ENCODE results near the gene ANKAR.
"Not testable (repeated sequence)": the region's sequence is repeated elsewhere in the genome, so short reads cannot be mapped to it uniquely, and the experiment has no call there.

ANKAR gene

GRCh38 chr2:189660803-189661147 lies 13.7 kb upstream of the ANKAR start:
- no peak for DNase-seq

- peak; percentile 99 to 100 for DNase-seq
Measured at GRCh38 chr2:189661148-189661956, 13.1 kb upstream of the ANKAR start, which contains the start of gene ASNSD1. Gene ASNSD1, plus strand, starts transcription at chr2:189661459. Its CDS starts 4,674 bp downstream, at chr2:189666133.

GRCh38 chr2:189661957-189662321 lies 12.5 kb upstream of the ANKAR start:
- no peak for DNase-seq

- DNase-seq = no peak
Measured at GRCh38 chr2:189662669-189663226, 11.7 kb upstream of the ANKAR start.

GRCh38 chr2:189663319-189663718 lies 11.2 kb upstream of the ANKAR start:
- DNase-seq = not testable (repeated sequence)

GRCh38 chr2:189669913-189670312 lies 4.6 kb upstream of the ANKAR start:
- no peak for DNase-seq

- no peak for DNase-seq
Measured at GRCh38 chr2:189673661-189674373, 653 bp upstream of the ANKAR start.

- no peak for DNase-seq
Measured at GRCh38 chr2:189676471-189676870, 2.0 kb downstream of the ANKAR start.

GRCh38 chr2:189679226-189679625 lies 4.8 kb downstream of the ANKAR start:
- DNase-seq = peak in 1 of 2 experiments; percentile 4

GRCh38 chr2:189681203-189681602 lies 6.7 kb downstream of the ANKAR start:
- DNase-seq = peak in 1 of 2 experiments; percentile 9

- DNase-seq = no peak
Measured at GRCh38 chr2:189681903-189682302, 7.4 kb downstream of the ANKAR start.

GRCh38 chr2:189683348-189683747 lies 8.9 kb downstream of the ANKAR start:
- DNase-seq = no peak

GRCh38 chr2:189684811-189685210 lies 10.3 kb downstream of the ANKAR start:
- no peak for DNase-seq

- peak; percentile 51 to 57 for DNase-seq
Measured at GRCh38 chr2:189685540-189686229, 11.2 kb downstream of the ANKAR start.

- DNase-seq = not testable (repeated sequence)
Measured at GRCh38 chr2:189687796-189688195, 13.3 kb downstream of the ANKAR start.

GRCh38 chr2:189696223-189696622 lies 21.8 kb downstream of the ANKAR start:
- no peak for DNase-seq

- DNase-seq = peak; percentile 59 to 76
Measured at GRCh38 chr2:189698020-189698887, 23.8 kb downstream of the ANKAR start.

- DNase-seq = no peak
Measured at GRCh38 chr2:189700681-189701080, 26.2 kb downstream of the ANKAR start.

- peak in 1 of 2 experiments; percentile 8 for DNase-seq
Measured at GRCh38 chr2:189702071-189702470, 27.6 kb downstream of the ANKAR start.

GRCh38 chr2:189709501-189710221 lies 35.2 kb downstream of the ANKAR start:
- DNase-seq = no peak

- DNase-seq = not testable (repeated sequence)
Measured at GRCh38 chr2:189717593-189717992, 43.1 kb downstream of the ANKAR start.

All from AML-193 (cell line).